GM20431 (cell line): ENCODE measurements around the gene FPR1.
"Not testable (repeated sequence)": the region's sequence is repeated elsewhere in the genome, so short reads cannot be mapped to it uniquely, and the experiment has no call there.

Source experiments
- in situ Hi-C: fragments of 300-500 bp; cut with MseI, MboI; formaldehyde crosslinking; loops from one replicate; pipeline ENCODE4 v1.15.0; 2020; ENCODE audit warnings: low sequenced_read_pairs; ENCODE audit not compliant: unreplicated experiment

The FPR1 gene

GRCh38 chr19:51780270-51780669 lies 28.6 kb upstream of the FPR1 start:
- in situ Hi-C loops, result no loop called here

- in situ Hi-C loops, result no loop called here
Observed at GRCh38 chr19:51779703-51780102, 28.0 kb upstream of the FPR1 start.

GRCh38 chr19:51779181-51779580 lies 27.5 kb upstream of the FPR1 start:
- in situ Hi-C loops, result no loop called here

GRCh38 chr19:51777570-51778462 lies 26.1 kb upstream of the FPR1 start:
- in situ Hi-C loops, result no loop called here

GRCh38 chr19:51776561-51776960 lies 24.9 kb upstream of the FPR1 start:
- in situ Hi-C loops, result not testable (repeated sequence)

GRCh38 chr19:51772977-51773376 lies 21.3 kb upstream of the FPR1 start:
- in situ Hi-C loops, result no loop called here

GRCh38 chr19:51771376-51772130 lies 19.9 kb upstream of the FPR1 start:
- in situ Hi-C loops, result no loop called here

GRCh38 chr19:51766461-51766860 lies 14.8 kb upstream of the FPR1 start:
- in situ Hi-C loops, result no loop called here

GRCh38 chr19:51765086-51765485 lies 13.4 kb upstream of the FPR1 start:
- in situ Hi-C loops, result no loop called here

GRCh38 chr19:51761696-51762095 lies 10.0 kb upstream of the FPR1 start:
- in situ Hi-C loops, result no loop called here

- in situ Hi-C loops, result no loop called here
Observed at GRCh38 chr19:51760697-51761356, 9.1 kb upstream of the FPR1 start, which contains the start of gene FPR2. TSS of gene FPR2 (plus strand) at chr19:51761180. CDS start at chr19:51768659, 7,479 bp downstream.

- in situ Hi-C loops, result no loop called here
Observed at GRCh38 chr19:51755571-51755970, 3.9 kb upstream of the FPR1 start.

GRCh38 chr19:51754770-51755169 lies 3.1 kb upstream of the FPR1 start:
- in situ Hi-C loops, result no loop called here

GRCh38 chr19:51754109-51754508 lies 2.4 kb upstream of the FPR1 start:
- in situ Hi-C loops, result no loop called here

GRCh38 chr19:51750400-51751094 lies 1.1 kb downstream of the FPR1 start:
- in situ Hi-C loops, result no loop called here

GRCh38 chr19:51749979-51750378 lies 1.7 kb downstream of the FPR1 start:
- in situ Hi-C loops, result no loop called here

- in situ Hi-C loops, result no loop called here
Observed at GRCh38 chr19:51746731-51747130, 4.9 kb downstream of the FPR1 start.

- in situ Hi-C loops, result no loop called here
Observed at GRCh38 chr19:51743405-51743804, 8.3 kb downstream of the FPR1 start.

GRCh38 chr19:51742789-51743188 lies 8.9 kb downstream of the FPR1 start:
- in situ Hi-C loops, result no loop called here

GRCh38 chr19:51740356-51740755 lies 11.3 kb downstream of the FPR1 start:
- in situ Hi-C loops, result no loop called here
